Chondrocyte (in vitro differentiated cells): ENCODE results near the gene PDLIM7. TPM values are rescaled to one million over a fixed set of nuclear protein-coding genes. Genes with fewer than 3 reads are reported as not detected.

Experiments used
- DNase-seq: peaks from one replicate; pipeline ENCODE4 v3.0.0; 2021; ENCODE audit warnings: mixed read lengths, low spot score
- H3K27ac Mint-ChIP-seq: one replicate; pipeline ENCODE4 v1.8.0; 2021; ENCODE audit warnings: mild to moderate bottlenecking, moderate library complexity, mixed read lengths; ENCODE audit not compliant: unreplicated experiment
- H3K27me3 Mint-ChIP-seq: 2 replicates; pipeline ENCODE4 v1.8.0; 2021; ENCODE audit warnings: low read depth, mixed read lengths
- H3K36me3 Mint-ChIP-seq: 2 replicates; pipeline ENCODE4 v1.8.0; 2021; ENCODE audit warnings: low read depth, mixed read lengths
- H3K4me1 Mint-ChIP-seq: 2 replicates; pipeline ENCODE4 v1.8.0; 2021; ENCODE audit warnings: low read depth, mild to moderate bottlenecking, mixed read lengths
- H3K4me3 Mint-ChIP-seq: one replicate; pipeline ENCODE4 v1.8.0; 2021; ENCODE audit warnings: mild to moderate bottlenecking, moderate library complexity, mixed read lengths; ENCODE audit not compliant: unreplicated experiment
- H3K9me3 Mint-ChIP-seq: 2 replicates; pipeline ENCODE4 v1.8.0; 2021; ENCODE audit warnings: low read depth, mixed read lengths
- CTCF ChIP-seq: fragments of 200-600 bp; sonication (generic); IDR thresholded peaks from 2 replicates; pipeline ENCODE4 v1.5.0; 2021; ENCODE audit warnings: antibody characterized with exemption, mild to moderate bottlenecking, moderate library complexity
- total RNA-seq: library from RNA; stranded (reverse); gene quantifications from 3 replicates; pipeline ENCODE4 v1.2.1, GENCODE V29; 2021

PDLIM7 gene
- total RNA-seq, 1 donor from 2014 or later = 633 TPM

GRCh38 chr5:177491983-177492746, 5.2 kb downstream of the PDLIM7 start:
- peak overlapping the region; percentile 59 for H3K4me3 Mint-ChIP-seq
- peak overlapping the region; percentile 91 for H3K27ac Mint-ChIP-seq
- peaks cover 32% of the 10 kb centered on the region for H3K36me3 Mint-ChIP-seq
- no peaks in the 10 kb centered on the region for H3K27me3 Mint-ChIP-seq
- no peaks in the 10 kb centered on the region for H3K9me3 Mint-ChIP-seq
- TF ChIP-seq CTCF = no peak
- DNase-seq = no peak
- peaks cover 72% of the 10 kb centered on the region for H3K4me1 Mint-ChIP-seq

- H3K27ac Mint-ChIP-seq = peak overlapping the region; percentile 83
- H3K9me3 Mint-ChIP-seq = no peaks in the 10 kb centered on the region
- DNase-seq = no peak
- peaks cover 74% of the 10 kb centered on the region for H3K4me1 Mint-ChIP-seq
- peak; percentile 97 for TF ChIP-seq CTCF
- peak overlapping the region; percentile 50 for H3K4me3 Mint-ChIP-seq
- H3K36me3 Mint-ChIP-seq = peaks cover 35% of the 10 kb centered on the region
- H3K27me3 Mint-ChIP-seq = no peaks in the 10 kb centered on the region
Observed at GRCh38 chr5:177491429-177491945, 5.9 kb downstream of the PDLIM7 start.

GRCh38 chr5:177490992-177491391, 6.4 kb downstream of the PDLIM7 start:
- no peak for DNase-seq
- H3K27ac Mint-ChIP-seq = peak overlapping the region; percentile 83
- no peak for TF ChIP-seq CTCF
- H3K9me3 Mint-ChIP-seq = no peaks in the 10 kb centered on the region
- no peaks in the 10 kb centered on the region for H3K27me3 Mint-ChIP-seq
- H3K36me3 Mint-ChIP-seq = peaks cover 40% of the 10 kb centered on the region
- peaks cover 73% of the 10 kb centered on the region for H3K4me1 Mint-ChIP-seq
- H3K4me3 Mint-ChIP-seq = peak overlapping the region; percentile 50

GRCh38 chr5:177490311-177490991, 7.0 kb downstream of the PDLIM7 start:
- peak overlapping the region; percentile 83 for H3K27ac Mint-ChIP-seq
- H3K27me3 Mint-ChIP-seq = no peaks in the 10 kb centered on the region

More at GRCh38 chr5:177490311-177490991, 7.0 kb downstream of the PDLIM7 start:
- TF ChIP-seq CTCF = no peak
- Mint-ChIP-seq H3K4me3 (peak overlapping the region; percentile 41), H3K9me3 (no peaks in the 10 kb centered on the region), H3K36me3 (peaks cover 43% of the 10 kb centered on the region), H3K4me1 (peaks cover 73% of the 10 kb centered on the region)
- DNase-seq = no peak
